H1 (cell line): Measurements from ENCODE around the gene MASP1.

ENCODE experiments used
- ATF3 ChIP-seq: IDR thresholded peaks from 2 replicates; pipeline ENCODE4 v1.6.1; 2011; ENCODE audit warnings: low read depth, mild to moderate bottlenecking, low read length; ENCODE audit not compliant: insufficient read depth
- BACH1 ChIP-seq: IDR thresholded peaks from 2 replicates; pipeline ENCODE4 v1.6.1; 2012; ENCODE audit warnings: low read length, improper control_type of control experiment
- CHD2 ChIP-seq: IDR thresholded peaks from 2 replicates; pipeline ENCODE4 v1.6.1; 2012; ENCODE audit warnings: low read length, improper control_type of control experiment
- CTCF ChIP-seq, 3 experiments: IDR thresholded peaks; 1 replicate in 2 of 3; 2 replicates in 1 of 3; pipeline versions ENCODE4 v1.5.1 to v1.6.1; 2011; ENCODE audit warnings: low read length in 3 of 3, mild to moderate bottlenecking in 3 of 3, inconsistent platforms in 2 of 3, low read depth in 1 of 3, moderate library complexity in 1 of 3; ENCODE audit not compliant: insufficient read depth in 1 of 3; ENCODE audit errors: control extremely low read depth in 1 of 3
- SIN3A ChIP-seq, 2 experiments: IDR thresholded peaks in 1 of 2; conservative IDR thresholded peaks in 1 of 2; 2 replicates each; pipeline ENCODE4 v1.6.1; 2011 to 2012; ENCODE audit warnings: low read length in 2 of 2, improper control_type of control experiment in 1 of 2, low read depth in 1 of 2, mild to moderate bottlenecking in 1 of 2
- USF2 ChIP-seq: IDR thresholded peaks from 2 replicates; pipeline ENCODE4 v1.6.1; 2011; ENCODE audit warnings: low read length, improper control_type of control experiment

- TF ChIP-seq USF2 (no peak), ATF3 (no peak), SIN3A (conservative IDR thresholded peaks at IDR 0.05 in 1 of 2, IDR thresholded peaks at IDR 0.05 in 1 of 2; ENCODE audit: low read depth in 1 of 2, low read length in 2 of 2) (no peak), CTCF (IDR thresholded peaks at IDR 0.05; ENCODE audit: control extremely low read depth in 1 of 3, insufficient read depth in 1 of 3, low read depth in 1 of 3, low read length in 3 of 3) (no peak), CHD2 (no peak), BACH1 (no peak)
These were observed 61.5 kb downstream of the MASP1 start for GRCh38 chr3:187230011-187230410.
